Measurements from ENCODE around the gene CCNK.

Gene CCNK

DNA sequence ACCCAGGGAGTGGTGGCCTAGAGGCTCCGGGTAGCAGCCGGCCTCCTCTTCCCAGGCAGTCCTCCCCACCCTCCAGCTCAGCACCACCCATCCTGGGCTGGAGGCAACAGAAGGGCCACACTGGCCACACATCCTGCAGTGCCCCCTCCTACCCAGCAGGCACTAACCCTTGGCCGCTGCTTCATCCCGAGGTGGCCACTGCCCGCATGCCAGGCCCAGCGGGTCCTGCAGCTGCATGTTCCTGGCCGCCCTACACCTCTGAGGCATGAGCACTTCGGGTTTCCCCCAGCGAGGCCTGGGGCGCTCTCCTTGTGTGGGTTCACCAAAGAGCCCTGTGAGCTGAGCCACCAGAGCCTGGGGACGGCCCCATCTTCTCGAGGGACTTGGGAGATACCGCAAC is 61.4 kb downstream of the CCNK start:
- no peak for TF ChIP-seq POLR2AphosphoS5 (IDR thresholded peaks at IDR 0.05; ENCODE audit: borderline replicate concordance, low read depth, low read length)
- no peak for TF ChIP-seq EZH2 (IDR thresholded peaks at IDR 0.05)
- no peak for TF ChIP-seq FOXP2 (optimal IDR thresholded peaks at IDR 0.05; ENCODE audit: control extremely low read depth, extremely low read length, insufficient read depth)
- no peak overlapping the region for H3K27ac ChIP-seq
- DNase-seq (ENCODE audit: low read depth, low spot score) = no peak

GRCh38 chr14:99543370-99543769 is 62.2 kb downstream of the CCNK start:
- no peak for DNase-seq (ENCODE audit: low read depth, low spot score)
- H3K4me3 ChIP-seq = no peak overlapping the region
- TF ChIP-seq FOXP2 (optimal IDR thresholded peaks at IDR 0.05; ENCODE audit: control extremely low read depth, extremely low read length, insufficient read depth) = no peak
- no peak for TF ChIP-seq EZH2 (IDR thresholded peaks at IDR 0.05)
- TF ChIP-seq POLR2AphosphoS5 (IDR thresholded peaks at IDR 0.05; ENCODE audit: borderline replicate concordance, low read depth, low read length) = no peak
- H3K27ac ChIP-seq = no peak overlapping the region
- H3K9me3 ChIP-seq (ENCODE audit: low read depth, low read length) = no peaks in the 10 kb centered on the region
- H3K36me3 ChIP-seq (ENCODE audit: insufficient read depth, low read length) = no peaks in the 10 kb centered on the region
- H3K9ac ChIP-seq (ENCODE audit: insufficient read length) = no peak overlapping the region

More for the DNA sequence above, 61.4 kb downstream of the CCNK start:
- no peak overlapping the region for H3K4me3 ChIP-seq
- H3K9me3 ChIP-seq (ENCODE audit: low read depth, low read length) = no peaks in the 10 kb centered on the region
- H3K36me3 ChIP-seq (ENCODE audit: insufficient read depth, low read length) = no peaks in the 10 kb centered on the region
- no peak overlapping the region for H3K9ac ChIP-seq (ENCODE audit: insufficient read length)

- no peak overlapping the region for H3K27ac ChIP-seq
- no peaks in the 10 kb centered on the region for H3K9me3 ChIP-seq (ENCODE audit: low read depth, low read length)
- H3K9ac ChIP-seq (ENCODE audit: insufficient read length) = no peak overlapping the region
- TF ChIP-seq EZH2 (IDR thresholded peaks at IDR 0.05) (no peak), POLR2AphosphoS5 (IDR thresholded peaks at IDR 0.05; ENCODE audit: borderline replicate concordance, low read depth, low read length) (no peak), FOXP2 (optimal IDR thresholded peaks at IDR 0.05; ENCODE audit: control extremely low read depth, extremely low read length, insufficient read depth) (no peak)
- DNase-seq (ENCODE audit: low read depth, low spot score) = no peak
- no peaks in the 10 kb centered on the region for H3K36me3 ChIP-seq (ENCODE audit: insufficient read depth, low read length)
- no peak overlapping the region for H3K4me3 ChIP-seq
Measured at GRCh38 chr14:99543985-99544384, 62.8 kb downstream of the CCNK start.

DNA sequence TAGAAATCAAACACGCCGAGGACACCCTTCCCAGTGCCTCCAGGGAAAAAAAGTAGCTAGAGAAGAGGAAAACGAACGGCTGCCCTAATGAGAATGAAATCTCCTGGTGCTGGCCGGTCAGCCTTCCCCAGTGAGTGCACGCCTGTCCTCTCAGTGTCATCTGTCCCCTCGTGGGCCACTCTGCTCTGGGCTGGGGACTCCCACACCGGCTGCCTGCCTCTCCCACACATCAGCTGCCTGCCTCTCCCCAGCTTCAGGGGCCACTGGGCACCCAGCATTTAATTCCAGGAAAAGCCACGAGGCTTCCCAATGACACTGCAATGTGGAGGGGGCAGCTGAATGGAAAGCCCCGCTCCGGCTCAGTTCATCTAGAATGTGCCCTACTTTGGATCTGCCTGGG is 63.8 kb downstream of the CCNK start:
- H3K9me3 ChIP-seq (ENCODE audit: low read depth, low read length) = no peaks in the 10 kb centered on the region
- no peak overlapping the region for H3K4me3 ChIP-seq
- no peaks in the 10 kb centered on the region for H3K36me3 ChIP-seq (ENCODE audit: insufficient read depth, low read length)
- no peak overlapping the region for H3K27ac ChIP-seq
- TF ChIP-seq FOXP2 (optimal IDR thresholded peaks at IDR 0.05; ENCODE audit: control extremely low read depth, extremely low read length, insufficient read depth) (no peak), POLR2AphosphoS5 (IDR thresholded peaks at IDR 0.05; ENCODE audit: borderline replicate concordance, low read depth, low read length) (no peak), EZH2 (IDR thresholded peaks at IDR 0.05) (no peak)
- no peak for DNase-seq (ENCODE audit: low read depth, low spot score)
- no peak overlapping the region for H3K9ac ChIP-seq (ENCODE audit: insufficient read length)

GRCh38 chr14:99545586-99545985 is 64.4 kb downstream of the CCNK start:
- no peak for TF ChIP-seq POLR2AphosphoS5 (IDR thresholded peaks at IDR 0.05; ENCODE audit: borderline replicate concordance, low read depth, low read length)
- Histone ChIP-seq H3K9me3 (ENCODE audit: low read depth, low read length) (no peaks in the 10 kb centered on the region), H3K27ac (no peak overlapping the region), H3K4me3 (no peak overlapping the region), H3K36me3 (ENCODE audit: insufficient read depth, low read length) (no peaks in the 10 kb centered on the region), H3K9ac (ENCODE audit: insufficient read length) (no peak overlapping the region)
- no peak for DNase-seq (ENCODE audit: low read depth, low spot score)

DNA sequence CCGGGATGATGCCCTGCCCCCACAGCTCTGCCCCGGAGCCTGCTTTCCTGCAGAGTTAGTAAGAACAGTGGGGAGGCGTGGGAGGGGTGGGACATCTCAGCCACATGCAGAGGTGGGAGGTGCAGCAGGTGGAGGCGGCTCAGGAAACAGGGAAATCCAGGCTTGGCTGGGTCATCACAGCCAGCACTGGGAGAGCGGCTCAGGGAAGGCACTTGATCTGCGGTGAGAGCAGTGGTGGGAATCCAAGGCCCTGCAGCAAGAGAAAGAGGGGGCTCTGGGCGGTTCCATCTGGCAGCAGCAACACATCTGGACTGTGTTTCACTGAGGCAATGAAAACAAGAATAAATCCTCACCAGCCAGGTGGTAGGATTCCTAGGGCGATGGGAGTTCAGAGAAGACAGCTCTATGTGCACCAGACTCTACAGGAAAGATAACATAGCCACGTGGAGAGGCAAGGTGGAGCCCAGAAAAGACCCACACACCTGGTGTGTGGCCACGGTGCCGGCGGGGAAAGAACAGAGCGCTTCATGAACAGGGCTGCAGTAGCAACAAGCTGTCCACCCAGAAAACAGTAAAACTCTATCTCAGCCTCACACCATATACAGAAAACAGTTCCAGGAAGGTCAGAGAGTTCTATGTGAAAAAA is 65.1 kb downstream of the CCNK start:
- no peak overlapping the region for H3K9ac ChIP-seq (ENCODE audit: insufficient read length)
- TF ChIP-seq EZH2 (IDR thresholded peaks at IDR 0.05) (no peak), POLR2AphosphoS5 (IDR thresholded peaks at IDR 0.05; ENCODE audit: borderline replicate concordance, low read depth, low read length) (no peak), FOXP2 (optimal IDR thresholded peaks at IDR 0.05; ENCODE audit: control extremely low read depth, extremely low read length, insufficient read depth) (no peak)

DNA sequence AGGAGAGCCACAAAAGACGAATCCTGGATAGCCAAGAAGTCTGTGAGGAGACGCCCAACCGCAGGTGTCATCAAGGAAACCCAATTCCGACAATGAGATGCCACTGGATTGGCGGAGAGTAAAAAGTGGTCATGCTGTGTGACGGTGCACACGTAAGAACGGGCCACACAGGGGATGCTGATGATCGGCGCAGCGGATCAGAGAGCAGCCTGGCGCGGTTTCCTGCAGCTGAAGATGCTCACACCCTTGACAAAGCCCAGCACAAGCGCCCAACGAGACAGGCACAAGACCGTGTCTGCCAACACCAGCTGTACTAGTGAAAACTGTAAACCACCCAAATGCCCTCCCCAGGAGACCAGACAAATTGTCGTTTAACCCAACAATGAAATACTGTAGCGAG is 67.0 kb downstream of the CCNK start:
- no peaks in the 10 kb centered on the region for H3K36me3 ChIP-seq (ENCODE audit: insufficient read depth, low read length)
- H3K9ac ChIP-seq (ENCODE audit: insufficient read length) = no peak overlapping the region
- TF ChIP-seq POLR2AphosphoS5 (IDR thresholded peaks at IDR 0.05; ENCODE audit: borderline replicate concordance, low read depth, low read length) (no peak), EZH2 (IDR thresholded peaks at IDR 0.05) (no peak), FOXP2 (optimal IDR thresholded peaks at IDR 0.05; ENCODE audit: control extremely low read depth, extremely low read length, insufficient read depth) (no peak)
- H3K27ac ChIP-seq = no peak overlapping the region
- no peak for DNase-seq (ENCODE audit: low read depth, low spot score)
- H3K4me3 ChIP-seq = no peak overlapping the region
- H3K9me3 ChIP-seq (ENCODE audit: low read depth, low read length) = no peaks in the 10 kb centered on the region

More for the DNA sequence above, 65.1 kb downstream of the CCNK start:
- no peak overlapping the region; the same call in 1 of the 2 replicates for H3K4me3 ChIP-seq
- no peak for DNase-seq (ENCODE audit: low read depth, low spot score)
- H3K36me3 ChIP-seq (ENCODE audit: insufficient read depth, low read length) = no peaks in the 10 kb centered on the region
- no peak overlapping the region; the same call in 1 of the 2 replicates for H3K27ac ChIP-seq
- H3K9me3 ChIP-seq (ENCODE audit: low read depth, low read length) = no peaks in the 10 kb centered on the region

GRCh38 chr14:99548871-99549515 is 67.8 kb downstream of the CCNK start:
- H3K27ac ChIP-seq = no peak overlapping the region
- H3K4me3 ChIP-seq = no peak overlapping the region
- H3K36me3 ChIP-seq (ENCODE audit: insufficient read depth, low read length) = no peaks in the 10 kb centered on the region
- no peak for DNase-seq (ENCODE audit: low read depth, low spot score)
- TF ChIP-seq POLR2AphosphoS5 (IDR thresholded peaks at IDR 0.05; ENCODE audit: borderline replicate concordance, low read depth, low read length) (no peak), FOXP2 (optimal IDR thresholded peaks at IDR 0.05; ENCODE audit: control extremely low read depth, extremely low read length, insufficient read depth) (no peak), EZH2 (IDR thresholded peaks at IDR 0.05) (no peak)
- H3K9me3 ChIP-seq (ENCODE audit: low read depth, low read length) = no peaks in the 10 kb centered on the region
- H3K9ac ChIP-seq (ENCODE audit: insufficient read length) = no peak overlapping the region
